GM21381 (cell line): ENCODE results near the gene HIPK2.
"Not testable (repeated sequence)": the region's sequence is repeated elsewhere in the genome, so short reads cannot be mapped to it uniquely, and the experiment has no call there.

Source experiments
- ATAC-seq: cut with Tn5 transposase; IDR thresholded peaks from one replicate; pipeline ENCODE4 v1.9.1; 2021; ENCODE audit warnings: mild to moderate bottlenecking, moderate library complexity; ENCODE audit not compliant: unreplicated experiment

The HIPK2 gene

GRCh38 chr7:139557857-139558581 lies 219.8 kb downstream of the HIPK2 start:
- ATAC-seq: no peak

DNA sequence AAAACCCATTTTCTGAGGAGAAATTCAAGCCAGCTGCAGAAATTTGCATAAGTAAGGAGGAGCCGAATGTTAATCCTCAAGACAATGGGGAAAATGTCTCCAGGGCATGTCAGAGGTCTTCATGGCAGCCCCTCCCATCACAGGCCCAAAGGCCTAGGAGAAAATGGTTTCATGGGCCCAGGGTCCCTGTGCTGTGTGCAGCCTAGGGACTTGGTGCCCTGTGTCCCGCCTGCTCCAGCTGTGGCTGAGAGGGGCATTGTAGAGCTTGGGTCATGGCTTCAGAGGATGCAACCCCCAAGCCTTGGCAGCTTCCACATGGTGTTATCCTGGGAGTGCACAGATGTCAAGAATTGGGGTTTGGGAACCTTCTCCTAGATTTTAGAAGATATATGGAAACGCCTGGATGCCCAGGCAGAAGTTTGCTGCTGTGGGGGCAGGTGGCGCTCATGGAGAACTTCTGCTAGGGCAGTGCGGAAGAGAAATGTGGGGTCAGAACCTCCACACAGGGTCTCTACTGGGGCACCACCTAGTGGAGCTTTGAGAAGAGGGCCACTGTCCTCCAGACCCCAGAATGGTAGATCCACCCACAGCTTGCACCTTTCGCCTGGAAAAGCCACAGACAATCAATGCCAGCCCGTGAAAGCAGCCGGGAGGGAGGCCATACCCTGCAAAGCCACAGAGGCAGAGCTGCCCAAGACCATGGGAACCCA lies 223.7 kb downstream of the HIPK2 start:
- not testable (repeated sequence) for ATAC-seq

GRCh38 chr7:139548302-139549028 lies 229.3 kb downstream of the HIPK2 start:
- ATAC-seq: no peak

DNA sequence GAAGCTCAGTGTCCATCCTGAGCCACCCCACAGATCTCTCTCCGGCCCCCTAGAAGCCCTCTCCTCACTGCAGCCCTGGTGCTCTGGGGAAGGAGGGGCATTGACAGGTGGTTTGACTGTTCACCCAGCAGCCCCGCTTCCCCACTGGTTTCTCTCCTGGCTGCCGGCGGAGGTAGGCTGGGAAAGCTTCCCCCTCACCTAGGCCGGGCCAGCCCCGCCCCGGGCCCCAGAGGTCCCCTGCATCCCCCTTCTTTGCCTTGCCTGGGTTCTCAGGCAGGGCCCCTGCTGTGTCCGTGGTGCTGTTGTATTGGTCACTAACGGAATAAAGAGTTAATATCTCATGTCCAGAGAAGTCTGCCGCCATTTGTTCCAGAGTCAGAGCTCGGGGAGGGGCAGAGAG lies 233.2 kb downstream of the HIPK2 start:
- ATAC-seq: no peak

- ATAC-seq: no peak
Observed at GRCh38 chr7:139543801-139544603, 233.8 kb downstream of the HIPK2 start.

DNA sequence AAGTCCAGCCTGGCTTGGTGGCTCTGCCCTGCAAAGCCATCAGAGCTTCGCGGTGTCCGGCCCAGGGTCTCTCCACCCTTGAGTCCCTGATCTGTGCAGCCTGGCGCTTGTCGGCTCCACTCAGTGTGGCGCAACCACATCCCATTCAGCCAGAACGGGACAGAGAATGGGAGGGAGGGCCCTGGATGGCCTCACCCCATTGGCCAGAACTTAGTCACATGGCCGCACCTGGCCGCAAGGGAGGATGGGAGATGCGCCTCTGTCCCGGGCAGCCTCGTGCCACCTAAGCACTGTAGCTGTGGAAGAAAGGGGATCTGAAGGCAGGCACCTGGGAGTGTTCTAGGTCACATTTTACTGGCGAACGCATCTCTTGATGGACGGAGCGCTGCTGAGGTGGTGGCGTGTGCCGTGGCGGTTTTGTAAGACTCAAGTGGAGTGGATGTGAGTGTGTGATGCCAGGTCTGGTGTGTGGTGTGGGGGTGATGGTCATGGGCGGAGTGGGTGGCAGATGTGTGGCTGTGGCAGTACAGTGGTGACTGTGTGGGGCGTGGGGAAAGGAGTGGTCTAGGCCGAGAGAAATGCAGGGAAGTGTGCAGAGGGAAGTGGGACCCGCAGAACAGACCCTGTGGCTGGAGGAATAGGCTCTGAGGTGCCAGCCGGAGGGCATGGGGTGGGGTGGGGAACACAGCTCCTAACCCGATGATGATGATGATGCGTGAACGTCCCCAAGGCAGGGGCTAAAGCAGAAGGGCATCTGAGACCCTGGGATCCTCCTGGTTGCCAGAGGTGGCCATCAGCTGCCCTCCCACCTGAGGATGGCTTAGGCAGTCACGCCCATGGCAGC lies 235.3 kb downstream of the HIPK2 start:
- no peak for ATAC-seq

DNA sequence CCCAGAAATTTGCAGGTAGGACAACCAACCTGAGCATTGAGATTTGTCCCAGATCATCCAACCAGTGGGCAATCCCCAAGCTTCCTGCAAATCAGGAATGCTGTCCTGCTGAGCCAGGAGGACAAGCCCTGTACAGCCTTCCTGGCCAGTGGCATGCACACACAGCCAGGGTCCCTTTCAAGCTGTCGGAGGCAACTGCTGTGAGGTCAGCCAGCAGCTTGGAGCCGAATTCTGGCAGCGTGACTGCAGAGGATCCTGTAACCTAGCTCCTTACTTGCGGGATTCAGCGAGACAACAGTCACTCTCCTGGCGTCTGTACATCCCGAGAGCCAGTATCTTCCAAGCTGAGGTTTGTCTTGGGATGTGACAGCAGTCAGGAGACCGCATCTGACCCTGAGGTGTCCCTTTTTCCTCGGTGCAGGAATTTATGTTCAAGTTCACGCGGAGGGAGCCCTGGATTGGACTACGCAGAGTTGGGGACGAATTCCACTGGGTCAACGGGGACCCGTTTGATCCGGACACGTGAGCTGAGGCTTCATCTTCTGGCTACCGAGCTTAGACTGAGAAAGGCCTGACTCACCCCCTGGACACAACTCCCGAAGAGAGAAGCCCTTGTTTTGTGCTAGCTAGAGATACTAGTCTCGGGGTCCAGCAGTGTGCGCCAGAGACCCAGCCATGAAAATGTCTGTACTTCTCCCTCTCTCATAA lies 236.0 kb downstream of the HIPK2 start:
- ATAC-seq: no peak

GRCh38 chr7:139540203-139540602 lies 237.6 kb downstream of the HIPK2 start:
- no peak for ATAC-seq

- no peak for ATAC-seq
Observed at GRCh38 chr7:139538881-139539635, 238.7 kb downstream of the HIPK2 start.

GRCh38 chr7:139536152-139536551 lies 241.6 kb downstream of the HIPK2 start:
- no peak for ATAC-seq

DNA sequence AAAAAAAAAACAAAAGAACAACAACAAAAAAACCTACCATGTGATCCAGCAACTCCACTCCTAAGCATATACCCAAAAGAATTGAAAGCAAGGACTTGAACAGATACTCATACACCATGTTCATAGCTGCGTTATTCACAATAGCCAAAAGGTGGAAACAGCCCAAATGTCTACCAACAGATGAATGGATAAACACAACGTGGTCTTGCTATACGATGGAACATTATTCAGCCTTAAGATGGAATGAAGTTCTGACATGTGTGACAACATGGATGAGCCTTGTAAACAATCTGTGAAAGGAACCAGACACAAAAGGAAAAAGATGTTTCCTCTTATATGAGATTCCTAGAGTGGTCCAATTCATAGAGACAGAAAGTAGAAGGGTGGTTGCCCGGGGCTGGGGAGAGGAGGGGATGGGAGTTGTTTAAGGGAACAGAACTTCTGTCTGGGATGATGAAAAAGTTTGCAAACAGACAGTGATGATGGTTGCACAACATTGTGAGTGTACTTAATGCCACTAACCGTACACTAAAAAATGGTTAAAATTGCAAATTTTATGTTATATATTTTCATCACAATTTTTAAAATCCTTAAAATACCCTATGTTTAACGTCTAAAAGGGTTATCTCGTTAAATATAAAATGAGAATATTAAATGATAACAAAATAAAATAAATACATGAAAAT lies 242.7 kb downstream of the HIPK2 start:
- no peak for ATAC-seq

GRCh38 chr7:139534096-139534495 lies 243.7 kb downstream of the HIPK2 start:
- no peak for ATAC-seq

- no peak for ATAC-seq
Observed at GRCh38 chr7:139532636-139533155, 245.1 kb downstream of the HIPK2 start.

DNA sequence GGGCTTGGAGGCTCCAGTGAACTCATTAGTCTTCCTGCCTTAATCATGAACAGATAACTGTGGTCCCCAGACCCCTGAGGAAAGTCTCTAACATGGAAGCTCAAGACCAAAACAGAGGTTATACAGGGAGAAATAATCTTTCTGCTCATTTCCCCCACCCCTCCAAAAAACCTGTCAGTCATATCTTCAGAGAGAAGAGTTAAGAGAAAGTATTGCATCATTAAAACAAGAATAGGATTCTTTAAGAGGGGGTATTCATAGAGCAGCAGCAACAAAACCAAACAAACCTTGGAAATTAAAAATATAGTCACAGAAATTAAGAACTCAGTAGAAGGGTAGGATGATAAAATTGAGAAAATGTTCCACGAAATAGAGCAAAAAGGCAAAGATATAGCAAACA lies 246.7 kb downstream of the HIPK2 start:
- no peak for ATAC-seq

GRCh38 chr7:139526578-139527544 lies 250.9 kb downstream of the HIPK2 start:
- no peak for ATAC-seq

DNA sequence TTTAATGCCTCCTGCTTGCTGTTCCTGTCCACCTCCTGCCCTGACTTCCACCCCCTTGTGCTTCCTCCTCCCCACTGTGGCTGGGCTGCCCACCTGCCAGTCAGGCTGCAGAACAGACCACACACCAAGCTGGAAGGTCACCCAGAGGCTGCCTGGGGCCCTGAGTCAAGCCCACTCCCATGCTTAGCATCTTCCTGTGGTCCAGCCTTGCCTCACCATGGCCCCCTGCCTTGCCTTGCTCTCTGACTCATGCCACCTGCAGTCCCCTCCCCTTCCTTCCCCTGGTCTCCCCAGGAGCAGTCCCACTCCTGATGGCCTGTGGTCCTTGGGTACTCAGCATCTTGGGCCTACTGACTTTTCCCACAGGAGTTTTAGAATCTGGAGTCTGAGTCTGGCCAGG lies 252.0 kb downstream of the HIPK2 start:
- no peak for ATAC-seq

- ATAC-seq: no peak
Observed at GRCh38 chr7:139525239-139525638, 252.6 kb downstream of the HIPK2 start.
